Fibroblast of villous mesenchyme (primary cell): ENCODE measurements around the gene ENTHD1. TPM values are rescaled to one million over a fixed set of nuclear protein-coding genes. Genes with fewer than 3 reads are reported as not detected.

Experiments
- DNase-seq: peaks from one replicate; pipeline ENCODE4 v3.0.0-alpha.2; 2010; ENCODE audit warnings: low read depth
- H3K4me3 ChIP-seq: 2 replicates; pipeline ENCODE4 v1.5.1; 2011; ENCODE audit warnings: low read depth, mild to moderate bottlenecking, low read length
- total RNA-seq: library from RNA; depleted of rRNA; stranded (reverse); fragments of >200 nt; gene quantifications from 2 replicates; pipeline ENCODE4 v1.2.3, GENCODE V29; 2012
- TF ChIP-seq, protein P1 (sequence below): IDR thresholded peaks from 2 replicates; pipeline ENCODE4 v1.5.1; 2012; ENCODE audit warnings: low read depth, mild to moderate bottlenecking, low read length; ENCODE audit not compliant: insufficient read depth

ENTHD1 gene
- total RNA-seq, 1 donor, result not detected

- TF ChIP-seq, protein P1, sequence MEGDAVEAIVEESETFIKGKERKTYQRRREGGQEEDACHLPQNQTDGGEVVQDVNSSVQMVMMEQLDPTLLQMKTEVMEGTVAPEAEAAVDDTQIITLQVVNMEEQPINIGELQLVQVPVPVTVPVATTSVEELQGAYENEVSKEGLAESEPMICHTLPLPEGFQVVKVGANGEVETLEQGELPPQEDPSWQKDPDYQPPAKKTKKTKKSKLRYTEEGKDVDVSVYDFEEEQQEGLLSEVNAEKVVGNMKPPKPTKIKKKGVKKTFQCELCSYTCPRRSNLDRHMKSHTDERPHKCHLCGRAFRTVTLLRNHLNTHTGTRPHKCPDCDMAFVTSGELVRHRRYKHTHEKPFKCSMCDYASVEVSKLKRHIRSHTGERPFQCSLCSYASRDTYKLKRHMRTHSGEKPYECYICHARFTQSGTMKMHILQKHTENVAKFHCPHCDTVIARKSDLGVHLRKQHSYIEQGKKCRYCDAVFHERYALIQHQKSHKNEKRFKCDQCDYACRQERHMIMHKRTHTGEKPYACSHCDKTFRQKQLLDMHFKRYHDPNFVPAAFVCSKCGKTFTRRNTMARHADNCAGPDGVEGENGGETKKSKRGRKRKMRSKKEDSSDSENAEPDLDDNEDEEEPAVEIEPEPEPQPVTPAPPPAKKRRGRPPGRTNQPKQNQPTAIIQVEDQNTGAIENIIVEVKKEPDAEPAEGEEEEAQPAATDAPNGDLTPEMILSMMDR, result no peak
- DNase-seq, result no peak
- H3K4me3 ChIP-seq, result no peak overlapping the region
These were observed 32.5 kb upstream of the ENTHD1 start for GRCh38 chr22:39925909-39926679.

- no peak overlapping the region for H3K4me3 ChIP-seq
- TF ChIP-seq, protein P1, result no peak
- no peak for DNase-seq
These were observed 31.7 kb upstream of the ENTHD1 start for GRCh38 chr22:39925273-39925672.

DNA sequence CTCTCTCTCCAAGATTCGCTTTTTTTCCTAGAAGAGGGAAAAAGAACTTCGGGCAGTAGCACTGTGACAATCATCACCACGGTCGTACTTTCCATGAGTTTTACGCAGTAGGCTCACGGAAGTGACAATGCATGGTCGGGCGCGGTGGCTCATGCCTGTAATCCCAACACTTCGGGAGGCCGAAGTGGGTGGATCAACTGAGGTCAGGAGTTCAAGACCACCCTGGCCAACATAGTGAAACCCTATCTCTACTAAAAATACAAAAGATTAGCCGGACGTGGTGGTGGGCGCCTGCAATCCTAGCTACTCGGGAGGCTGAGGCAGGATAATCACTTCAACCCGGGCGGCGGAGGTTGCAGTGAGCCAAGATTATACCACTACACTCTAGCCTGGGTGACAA, 30.7 kb upstream of the ENTHD1 start:
- DNase-seq, result no peak
- no peak overlapping the region for H3K4me3 ChIP-seq
- TF ChIP-seq, protein P1, result no peak

DNA sequence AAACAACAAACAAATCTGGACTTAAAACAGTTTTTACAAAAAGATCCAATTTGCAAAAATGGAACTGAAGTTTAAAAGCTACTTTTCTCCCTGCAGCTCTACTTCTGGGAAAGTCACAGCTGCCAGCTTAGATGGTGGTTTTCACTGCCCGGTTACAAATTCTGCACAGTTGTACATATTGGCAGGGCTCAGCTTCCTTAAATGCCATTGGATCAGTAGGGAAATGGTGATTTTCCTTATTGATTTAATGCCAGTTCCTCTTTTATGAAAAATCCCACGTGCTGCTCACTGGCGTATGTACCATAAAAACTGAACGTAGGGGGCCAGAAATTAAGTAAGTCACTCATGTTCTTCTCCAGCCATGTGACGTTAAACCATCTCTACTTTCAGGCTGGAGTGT, 30.1 kb upstream of the ENTHD1 start:
- no peak overlapping the region for H3K4me3 ChIP-seq
- TF ChIP-seq, protein P1, result no peak
- no peak for DNase-seq

- no peak overlapping the region for H3K4me3 ChIP-seq
- TF ChIP-seq, protein P1, result no peak
- no peak for DNase-seq
These were observed 26.7 kb upstream of the ENTHD1 start for GRCh38 chr22:39920134-39920743.

GRCh38 chr22:39917776-39918495, 24.4 kb upstream of the ENTHD1 start:
- TF ChIP-seq, protein P1, result no peak
- H3K4me3 ChIP-seq, result no peak overlapping the region
- DNase-seq, result peak; percentile 8
